Skeletal muscle tissue (tissue), 4 donors: ENCODE results near the gene KRTAP6-2. TPM values are rescaled to one million over a fixed set of nuclear protein-coding genes. Genes with fewer than 3 reads are reported as not detected.

Source experiments
- H3K27ac ChIP-seq: one replicate; pipeline ENCODE4 v1.7.0; 2013; ENCODE audit warnings: mild to moderate bottlenecking, low read depth, low read length, inconsistent platforms
- H3K27me3 ChIP-seq, 3 donors: one replicate each; pipeline ENCODE4 v1.7.0; 2013; ENCODE audit warnings: low read length in 3 of 3; ENCODE audit not compliant: control insufficient read depth in 3 of 3, insufficient read depth in 3 of 3
- H3K36me3 ChIP-seq, 3 donors: one replicate each; pipeline ENCODE4 v1.7.0; 2013; ENCODE audit warnings: low read length in 3 of 3; ENCODE audit not compliant: control insufficient read depth in 3 of 3, insufficient read depth in 3 of 3
- H3K4me1 ChIP-seq, 3 donors: one replicate each; pipeline ENCODE4 v1.7.0; 2013; ENCODE audit warnings: low read length in 3 of 3, mild to moderate bottlenecking in 3 of 3; ENCODE audit not compliant: control insufficient read depth in 3 of 3, insufficient read depth in 3 of 3
- H3K4me3 ChIP-seq, 3 donors: one replicate each; pipeline ENCODE4 v1.7.0; 2013; ENCODE audit warnings: low read length in 3 of 3
- H3K9ac ChIP-seq, 3 donors: one replicate each; pipeline ENCODE4 v1.7.0; 2013; ENCODE audit warnings: low read length in 3 of 3, mild to moderate bottlenecking in 3 of 3, moderate library complexity in 2 of 3, low read depth in 1 of 3
- H3K9me3 ChIP-seq, 3 donors: one replicate each; pipeline ENCODE4 v1.7.0; 2013; ENCODE audit warnings: low read length in 3 of 3; ENCODE audit not compliant: control insufficient read depth in 3 of 3
- total RNA-seq: library from RNA; depleted of rRNA; stranded (reverse); fragments of >200 nt; gene quantifications from one replicate; pipeline ENCODE4 v1.2.3, GENCODE V29; 2014
- donor health status: Osteomylitis.

The KRTAP6-2 gene, protein sequence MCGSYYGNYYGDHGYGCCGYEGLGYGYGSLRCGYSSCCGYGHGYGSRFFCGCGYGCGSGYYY
- not detected for total RNA-seq

DNA sequence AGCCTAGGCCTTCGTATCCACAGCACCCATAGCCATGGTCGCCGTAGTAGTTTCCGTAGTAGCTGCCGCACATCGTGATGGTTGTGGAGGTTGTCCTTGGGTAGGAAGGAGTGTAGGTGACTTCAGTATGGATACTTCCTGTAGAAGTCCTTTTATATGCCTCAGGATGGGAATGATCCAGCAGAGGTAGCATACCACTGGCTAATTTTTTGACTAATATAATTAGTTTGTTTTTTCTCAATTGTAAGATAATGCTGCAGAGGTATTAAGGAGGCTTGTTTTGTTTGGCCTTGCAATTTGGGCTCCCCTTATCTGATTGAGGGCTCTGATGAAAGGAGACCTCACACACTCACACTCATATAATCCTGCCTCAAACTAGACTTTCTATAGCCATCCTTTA, at the start of gene KRTAP6-2:
KRTAP6-2 (minus strand) TSS at position 101 of the 400 bp plus-strand sequence; CDS start at position 73, 28 bp downstream.
- Histone ChIP-seq H3K9me3 (no peaks in the 10 kb centered on the region), H3K27me3 (no peaks in the 10 kb centered on the region), H3K36me3 (no peaks in the 10 kb centered on the region), H3K27ac (no peak within 1 kb of the TSS), H3K9ac (no peak within 1 kb of the TSS), H3K4me3 (no peak within 1 kb of the TSS), H3K4me1 (no peaks in the 10 kb centered on the region)

DNA sequence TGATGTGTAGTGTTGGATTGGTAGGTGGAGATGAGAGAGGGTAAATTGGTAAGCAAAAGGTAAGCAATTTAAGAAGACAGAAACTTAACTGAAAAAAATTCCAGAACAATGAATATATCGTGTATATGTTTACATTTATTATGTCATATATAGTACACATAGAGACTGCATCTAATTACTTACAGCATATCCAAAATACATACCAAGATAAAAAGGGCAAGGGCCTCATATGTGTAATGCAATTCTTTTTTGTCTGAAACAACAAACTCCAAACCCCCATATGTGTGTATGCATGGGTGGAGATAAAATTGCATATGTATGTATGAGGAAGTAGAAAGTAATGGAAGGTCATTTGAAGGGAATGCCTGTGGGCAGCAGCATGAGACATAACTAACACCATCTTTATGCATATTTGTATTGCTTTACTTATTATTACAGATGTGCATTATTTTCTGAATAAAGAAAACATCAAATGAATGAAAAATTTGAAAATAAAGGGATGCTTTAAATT, 48.3 kb upstream of the KRTAP6-2 start:
- H3K27me3 ChIP-seq, result no peaks in the 10 kb centered on the region
- no peaks in the 10 kb centered on the region for H3K9me3 ChIP-seq
- no peaks in the 10 kb centered on the region for H3K36me3 ChIP-seq
- H3K27ac ChIP-seq, result no peak overlapping the region
- no peak overlapping the region for H3K4me3 ChIP-seq
- no peaks in the 10 kb centered on the region for H3K4me1 ChIP-seq
- no peak overlapping the region for H3K9ac ChIP-seq

DNA sequence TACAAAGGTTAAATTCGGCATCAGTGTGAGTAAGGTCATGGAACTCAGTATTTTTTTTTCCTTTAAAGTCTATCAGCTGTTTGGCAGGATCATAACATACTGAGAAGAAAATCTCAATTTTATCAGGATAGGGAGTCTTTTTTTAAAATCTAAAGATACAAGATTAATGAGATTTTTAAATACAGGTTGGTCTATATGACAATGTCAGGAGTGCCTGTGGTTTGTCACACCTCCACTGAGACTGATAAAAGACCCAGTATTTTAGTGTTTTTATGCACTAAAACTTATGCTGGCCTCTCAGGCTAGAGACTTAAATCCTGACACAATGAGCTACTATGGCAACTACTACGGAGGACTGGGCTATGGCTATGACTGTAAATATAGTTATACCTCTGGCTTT, 43.9 kb upstream of the KRTAP6-2 start, which contains the start of gene KRTAP20-3:
KRTAP20-3 (plus strand) TSS at position 301 of the 400 bp plus-strand sequence.
- no peaks in the 10 kb centered on the region for H3K9me3 ChIP-seq
- H3K36me3 ChIP-seq, result no peaks in the 10 kb centered on the region
- no peak within 1 kb of the TSS for H3K9ac ChIP-seq
- no peak within 1 kb of the TSS for H3K4me3 ChIP-seq
- H3K4me1 ChIP-seq, result no peaks in the 10 kb centered on the region
- H3K27me3 ChIP-seq, result no peaks in the 10 kb centered on the region
- no peak within 1 kb of the TSS for H3K27ac ChIP-seq

DNA sequence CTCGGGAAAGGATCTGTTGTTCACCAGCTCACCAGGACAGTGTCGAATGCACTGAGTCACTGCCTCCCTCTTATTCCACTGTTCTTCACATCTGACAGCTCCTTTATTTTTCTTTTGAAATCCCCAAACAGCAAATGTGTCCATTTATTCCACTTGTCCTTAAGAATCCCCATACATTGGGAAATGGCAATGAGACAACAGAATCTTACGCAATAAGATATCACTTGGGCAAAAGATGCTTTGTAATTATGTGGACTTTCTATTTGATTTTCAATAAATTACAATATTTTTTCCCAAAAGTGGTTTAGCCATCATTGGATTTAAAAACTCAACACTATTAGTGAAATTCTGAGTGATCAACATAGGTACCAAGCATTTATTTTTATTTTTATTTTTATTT, 40.0 kb upstream of the KRTAP6-2 start:
- H3K27ac ChIP-seq, result no peak overlapping the region
- H3K4me1 ChIP-seq, result no peaks in the 10 kb centered on the region
- H3K9ac ChIP-seq, result no peak overlapping the region
- H3K9me3 ChIP-seq, result no peaks in the 10 kb centered on the region
- H3K27me3 ChIP-seq, result no peaks in the 10 kb centered on the region
- H3K4me3 ChIP-seq, result no peak overlapping the region
- H3K36me3 ChIP-seq, result no peaks in the 10 kb centered on the region

DNA sequence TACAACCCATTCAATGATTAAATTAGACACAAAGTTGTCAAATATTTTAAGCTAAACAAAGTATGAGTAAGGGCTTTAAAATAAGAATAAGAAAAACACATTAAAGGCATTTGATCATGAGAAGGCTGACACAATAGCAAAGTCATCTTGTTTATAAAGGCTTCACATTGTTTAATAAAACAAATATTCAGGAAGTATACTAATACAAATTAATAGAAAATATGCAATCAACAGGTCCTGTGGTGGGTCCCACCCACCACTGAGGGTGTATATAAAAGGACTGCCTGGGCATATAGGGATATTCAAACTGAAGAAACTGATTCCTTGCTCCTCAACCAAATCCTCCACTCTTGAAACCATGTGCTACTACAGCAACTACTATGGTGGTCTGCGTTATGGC, 36.2 kb upstream of the KRTAP6-2 start, which contains the start of gene KRTAP20-2:
KRTAP20-2 (plus strand) TSS at position 301 of the 400 bp plus-strand sequence; CDS start at position 359, 58 bp downstream.
- H3K27me3 ChIP-seq, result no peaks in the 10 kb centered on the region
- H3K9ac ChIP-seq, result no peak within 1 kb of the TSS
- no peak within 1 kb of the TSS for H3K4me3 ChIP-seq
- H3K36me3 ChIP-seq, result no peaks in the 10 kb centered on the region
- no peak within 1 kb of the TSS for H3K27ac ChIP-seq
- no peaks in the 10 kb centered on the region for H3K9me3 ChIP-seq
- H3K4me1 ChIP-seq, result no peaks in the 10 kb centered on the region

DNA sequence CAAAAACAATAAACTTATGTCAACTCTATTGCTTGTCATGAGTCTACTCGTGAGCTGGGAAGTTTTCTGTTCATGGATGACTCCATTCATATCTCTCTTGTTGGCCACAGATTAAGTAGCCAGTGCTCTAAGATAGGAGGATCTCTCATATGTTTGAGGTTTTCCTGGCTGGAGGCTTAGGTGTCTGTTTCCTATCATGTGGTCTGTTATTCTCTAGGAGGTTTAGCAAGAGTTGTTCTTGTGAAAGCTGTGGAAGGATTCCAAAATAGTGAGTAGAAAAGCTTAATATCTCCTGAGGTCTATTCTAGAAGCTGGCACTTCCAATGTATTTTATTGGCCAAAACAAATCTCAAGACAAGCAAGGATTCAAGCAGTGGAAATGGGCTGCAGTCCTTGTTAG, 30.5 kb upstream of the KRTAP6-2 start:
- Histone ChIP-seq H3K36me3 (no peaks in the 10 kb centered on the region), H3K4me1 (no peaks in the 10 kb centered on the region), H3K27ac (no peak overlapping the region), H3K27me3 (no peaks in the 10 kb centered on the region), H3K9ac (no peak overlapping the region), H3K4me3 (no peak overlapping the region), H3K9me3 (no peaks in the 10 kb centered on the region)

DNA sequence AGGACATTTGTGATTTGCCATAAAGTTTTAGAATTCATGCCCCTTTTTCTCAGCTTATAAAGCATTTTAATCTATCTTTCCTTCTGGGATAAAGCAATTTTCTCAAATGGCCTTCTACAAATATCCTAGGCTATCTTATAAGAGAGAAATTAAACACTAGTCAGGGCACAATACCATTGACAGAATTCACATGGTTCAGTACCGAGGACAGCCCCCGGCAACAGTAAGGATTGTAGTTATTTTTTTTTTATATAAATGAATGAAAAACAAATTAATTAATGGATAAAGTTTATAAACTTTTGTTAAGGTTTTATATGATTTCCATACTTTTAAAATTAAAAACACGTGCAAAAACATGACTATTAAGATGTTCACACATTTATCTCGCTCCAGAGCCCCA, 29.4 kb upstream of the KRTAP6-2 start:
- no peak overlapping the region for H3K9ac ChIP-seq
- no peak overlapping the region for H3K4me3 ChIP-seq
- no peaks in the 10 kb centered on the region for H3K36me3 ChIP-seq
- no peak overlapping the region for H3K27ac ChIP-seq
- no peaks in the 10 kb centered on the region for H3K9me3 ChIP-seq
- no peaks in the 10 kb centered on the region for H3K4me1 ChIP-seq
- no peaks in the 10 kb centered on the region for H3K27me3 ChIP-seq

DNA sequence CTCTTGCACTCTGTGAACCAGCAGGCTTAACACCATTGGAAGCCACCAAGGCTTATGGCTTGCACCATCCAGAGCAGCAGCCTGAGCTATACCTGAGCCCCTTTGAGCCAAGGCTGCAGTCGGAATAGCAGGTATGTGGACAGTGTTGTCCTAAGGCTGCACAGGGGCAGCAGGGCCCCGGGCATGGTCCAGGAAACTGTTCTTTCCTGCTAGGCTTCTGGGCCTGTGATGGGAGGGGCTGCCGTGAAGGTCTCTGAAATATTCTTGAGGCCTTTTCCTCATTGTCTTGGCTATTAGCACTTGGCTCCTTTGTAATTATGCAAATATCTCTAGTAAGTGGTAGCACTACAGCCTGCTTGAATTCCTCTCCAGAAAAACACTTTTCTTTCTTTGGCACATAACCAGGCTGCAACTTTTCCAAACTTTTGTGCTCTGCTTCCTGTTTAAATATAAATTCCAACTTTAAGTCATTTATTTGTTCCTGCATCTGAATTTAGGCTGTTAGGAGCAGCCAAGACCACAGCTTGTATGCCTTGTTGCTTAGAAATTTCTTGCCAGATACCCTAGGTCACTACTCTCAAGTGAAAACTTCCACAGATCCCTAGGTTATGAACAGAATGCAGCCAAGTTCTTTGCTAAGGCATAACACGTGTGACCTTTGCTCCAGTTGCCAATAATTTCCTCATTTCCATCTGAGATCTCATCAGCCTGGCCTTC, 26.9 kb upstream of the KRTAP6-2 start:
- Histone ChIP-seq H3K27me3 (no peaks in the 10 kb centered on the region), H3K9me3 (no peaks in the 10 kb centered on the region), H3K4me1 (no peaks in the 10 kb centered on the region), H3K9ac (no peak overlapping the region), H3K4me3 (no peak overlapping the region), H3K36me3 (no peaks in the 10 kb centered on the region), H3K27ac (no peak overlapping the region)

DNA sequence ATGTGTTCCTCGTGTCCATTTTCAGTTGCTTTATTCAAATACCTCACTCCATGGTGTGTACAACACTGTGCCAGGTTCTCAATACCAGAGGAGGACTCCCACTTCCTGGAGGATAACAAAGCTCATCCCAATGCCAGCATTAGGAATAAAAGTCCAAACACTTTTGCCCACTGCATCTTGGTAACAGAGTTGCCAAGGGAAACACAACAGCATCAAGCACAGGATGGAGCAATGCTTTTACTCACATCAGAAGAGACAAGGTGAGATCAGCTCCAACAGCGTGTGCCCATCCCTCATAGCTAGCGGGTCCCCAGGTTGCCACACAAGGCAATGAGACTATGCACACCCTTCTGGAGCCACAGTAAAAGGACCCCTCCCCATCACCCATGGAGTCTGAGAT, 24.7 kb upstream of the KRTAP6-2 start:
- Histone ChIP-seq H3K27me3 (no peaks in the 10 kb centered on the region), H3K27ac (no peak overlapping the region), H3K9ac (no peak overlapping the region), H3K4me3 (no peak overlapping the region), H3K4me1 (no peaks in the 10 kb centered on the region), H3K9me3 (no peaks in the 10 kb centered on the region), H3K36me3 (no peaks in the 10 kb centered on the region)

DNA sequence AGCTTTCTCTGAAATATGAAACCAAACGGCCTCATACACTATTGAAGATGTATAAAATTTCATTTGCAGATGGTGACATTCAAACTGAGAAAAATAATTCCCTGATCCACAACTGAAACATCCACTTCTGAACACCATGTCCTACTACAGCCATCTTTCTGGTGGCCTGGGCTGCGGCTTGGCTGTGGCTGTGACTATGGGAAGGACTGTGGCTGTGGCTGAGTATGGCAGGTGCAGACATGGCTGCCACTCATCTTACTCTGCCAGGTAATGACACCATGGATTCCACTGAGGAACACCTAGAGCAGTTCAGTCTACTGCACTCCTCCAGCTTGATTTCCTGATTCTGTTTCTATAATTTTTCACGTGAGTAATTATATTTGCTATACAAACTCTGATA, 21.8 kb upstream of the KRTAP6-2 start, which contains the start of gene KRTAP20-4:
KRTAP20-4 (plus strand) TSS at position 106 of the 400 bp plus-strand sequence.
- H3K27me3 ChIP-seq, result no peaks in the 10 kb centered on the region

More for the DNA sequence above, 21.8 kb upstream of the KRTAP6-2 start, which contains the start of gene KRTAP20-4:
- H3K9me3 ChIP-seq, result no peaks in the 10 kb centered on the region
- H3K36me3 ChIP-seq, result no peaks in the 10 kb centered on the region
- H3K9ac ChIP-seq, result no peak within 1 kb of the TSS
- no peak within 1 kb of the TSS for H3K4me3 ChIP-seq
- H3K4me1 ChIP-seq, result no peaks in the 10 kb centered on the region
- no peak within 1 kb of the TSS for H3K27ac ChIP-seq
